ENCODE data around the gene NAALADL2.

Gene NAALADL2

GRCh38 chr3:175484666-175485065, 625.5 kb downstream of the NAALADL2 start:
- TF ChIP-seq CTCF (conservative IDR thresholded peaks at IDR 0.05; ENCODE audit: low read depth, low read length): no peak
- DNase-seq (ENCODE audit: low read depth): no peak
- no peak overlapping the region for H3K4me3 ChIP-seq (ENCODE audit: low read length)

- no peak for DNase-seq (ENCODE audit: low read depth)
- TF ChIP-seq CTCF (conservative IDR thresholded peaks at IDR 0.05; ENCODE audit: low read depth, low read length): no peak
- H3K4me3 ChIP-seq (ENCODE audit: low read length): no peak overlapping the region
Measured at GRCh38 chr3:175485436-175485835, 626.3 kb downstream of the NAALADL2 start.

DNA sequence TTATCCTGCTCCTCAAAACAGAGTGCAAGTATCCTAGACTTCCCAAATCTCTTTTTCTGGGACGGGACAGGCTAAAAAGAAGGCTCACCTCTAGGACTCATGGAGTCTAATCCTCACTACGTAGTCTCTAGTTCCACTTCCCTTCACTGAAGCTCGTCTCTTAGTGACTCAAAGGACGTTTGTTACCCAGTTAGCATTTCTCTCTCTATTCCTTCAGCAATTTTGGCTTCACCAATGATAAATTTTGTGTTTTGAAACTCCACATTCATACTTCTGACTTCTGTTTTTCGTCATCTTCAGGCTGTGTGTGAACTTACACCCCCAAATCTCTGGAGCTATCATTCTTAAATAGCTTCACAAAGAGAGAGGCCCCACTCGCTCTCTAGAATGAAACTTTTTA, 627.1 kb downstream of the NAALADL2 start:
- no peak overlapping the region for H3K4me3 ChIP-seq (ENCODE audit: low read length)
- no peak for DNase-seq (ENCODE audit: low read depth)
- TF ChIP-seq CTCF (conservative IDR thresholded peaks at IDR 0.05; ENCODE audit: low read depth, low read length): no peak

- TF ChIP-seq CTCF (conservative IDR thresholded peaks at IDR 0.05; ENCODE audit: low read depth, low read length): no peak
- H3K4me3 ChIP-seq (ENCODE audit: low read length): no peak overlapping the region
- no peak for DNase-seq (ENCODE audit: low read depth)
Measured at GRCh38 chr3:175489406-175489805, 630.3 kb downstream of the NAALADL2 start.

- no peak for DNase-seq (ENCODE audit: low read depth)
- TF ChIP-seq CTCF (conservative IDR thresholded peaks at IDR 0.05; ENCODE audit: low read depth, low read length): no peak
- H3K4me3 ChIP-seq (ENCODE audit: low read length): no peak overlapping the region
Measured at GRCh38 chr3:175493301-175493700, 634.2 kb downstream of the NAALADL2 start.

DNA sequence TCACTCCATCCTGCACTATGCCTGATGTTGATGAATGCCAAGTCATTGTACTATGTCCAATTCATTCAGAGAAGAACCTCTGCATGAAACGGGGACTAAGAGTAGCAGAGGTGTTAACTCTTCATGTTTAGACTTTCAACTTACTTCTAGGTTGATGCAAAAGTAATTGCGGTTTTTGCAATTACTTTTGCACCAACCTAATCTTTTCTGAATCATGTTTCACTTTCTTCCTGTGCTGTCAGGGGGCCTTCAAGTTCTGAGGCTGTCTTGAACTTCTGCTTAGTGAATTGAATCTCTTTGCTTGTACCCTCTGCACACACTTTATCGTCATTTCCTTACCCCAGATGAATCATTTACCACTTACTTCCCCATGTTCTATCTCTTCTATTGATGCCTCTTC, 636.2 kb downstream of the NAALADL2 start:
- no peak overlapping the region for H3K4me3 ChIP-seq (ENCODE audit: low read length)
- no peak for DNase-seq (ENCODE audit: low read depth)
- TF ChIP-seq CTCF (conservative IDR thresholded peaks at IDR 0.05; ENCODE audit: low read depth, low read length): no peak

- H3K4me3 ChIP-seq (ENCODE audit: low read length): no peak overlapping the region
- no peak for TF ChIP-seq CTCF (conservative IDR thresholded peaks at IDR 0.05; ENCODE audit: low read depth, low read length)
Measured at GRCh38 chr3:175502155-175502554, 643.0 kb downstream of the NAALADL2 start.

More at GRCh38 chr3:175502155-175502554, 643.0 kb downstream of the NAALADL2 start:
- no peak for DNase-seq (ENCODE audit: low read depth)

Data from retinal pigment epithelial cell (primary cell).